GM19035 (cell line): Measurements from ENCODE around the gene GOLGA8A.
A peak's percentile ranks its signal among the peaks of the same experiment; 100 is the strongest.
"Not testable (repeated sequence)": the region's sequence is repeated elsewhere in the genome, so short reads cannot be mapped to it uniquely, and the experiment has no call there.

Source experiments
- ATAC-seq: cut with Tn5 transposase; IDR thresholded peaks from one replicate; pipeline ENCODE4 v1.9.1; 2021; ENCODE audit not compliant: unreplicated experiment

The GOLGA8A gene, protein sequence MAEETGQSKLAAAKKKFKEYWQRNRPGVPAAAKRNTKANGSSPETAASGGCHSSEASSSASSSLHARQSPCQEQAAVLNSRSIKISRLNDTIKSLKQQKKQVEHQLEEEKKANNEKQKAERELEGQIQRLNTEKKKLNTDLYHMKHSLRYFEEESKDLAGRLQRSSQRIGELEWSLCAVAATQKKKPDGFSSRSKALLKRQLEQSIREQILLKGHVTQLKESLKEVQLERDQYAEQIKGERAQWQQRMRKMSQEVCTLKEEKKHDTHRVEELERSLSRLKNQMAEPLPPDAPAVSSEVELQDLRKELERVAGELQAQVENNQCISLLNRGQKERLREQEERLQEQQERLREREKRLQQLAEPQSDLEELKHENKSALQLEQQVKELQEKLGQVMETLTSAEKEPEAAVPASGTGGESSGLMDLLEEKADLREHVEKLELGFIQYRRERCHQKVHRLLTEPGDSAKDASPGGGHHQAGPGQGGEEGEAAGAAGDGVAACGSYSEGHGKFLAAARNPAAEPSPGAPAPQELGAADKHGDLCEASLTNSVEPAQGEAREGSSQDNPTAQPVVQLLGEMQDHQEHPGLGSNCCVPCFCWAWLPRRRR

DNA sequence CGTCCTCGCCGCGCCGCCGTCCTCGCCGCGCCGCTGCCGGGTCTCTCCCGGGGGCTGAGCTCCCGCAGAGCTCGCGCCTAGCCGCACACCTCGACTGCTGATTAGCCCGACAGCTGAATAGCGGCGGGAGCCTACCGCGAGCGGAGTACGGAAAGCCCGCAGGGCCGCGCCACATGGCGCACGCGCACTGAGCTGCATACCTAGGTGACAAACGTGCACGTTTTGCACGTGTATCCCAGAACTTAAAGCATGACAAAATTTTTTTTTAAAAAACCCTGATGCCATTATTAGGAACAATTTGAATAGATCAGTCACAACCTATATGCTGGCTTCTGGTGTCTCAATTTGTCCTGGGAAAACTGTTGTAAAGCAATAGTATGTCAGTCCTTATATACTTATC is at the start of gene GOLGA8A:
TSS of gene GOLGA8A (minus strand) at position 122 of the 400 bp plus-strand sequence. CDS start 48,117 bp downstream, outside the sequence.
- ATAC-seq: peak; percentile 74

DNA sequence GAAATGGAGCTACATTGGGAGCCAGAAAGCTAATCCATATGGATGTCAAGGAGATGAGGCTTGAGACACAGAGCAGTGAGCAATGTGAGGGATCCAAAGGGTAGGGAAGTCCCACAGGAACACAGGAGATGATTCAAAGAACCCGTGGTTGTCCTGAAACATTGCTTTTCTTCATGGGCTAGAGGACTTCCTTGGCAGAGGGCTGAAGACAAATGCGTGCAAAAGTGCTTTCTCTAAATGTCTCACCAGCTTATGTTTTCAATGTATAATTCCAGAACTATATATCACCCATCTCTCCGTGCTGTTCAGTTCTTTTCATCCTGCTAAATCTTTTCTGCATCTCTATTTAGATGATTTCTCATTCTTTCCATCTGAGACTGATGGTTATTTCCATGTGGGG is 46.0 kb upstream of the GOLGA8A start:
- no peak for ATAC-seq

DNA sequence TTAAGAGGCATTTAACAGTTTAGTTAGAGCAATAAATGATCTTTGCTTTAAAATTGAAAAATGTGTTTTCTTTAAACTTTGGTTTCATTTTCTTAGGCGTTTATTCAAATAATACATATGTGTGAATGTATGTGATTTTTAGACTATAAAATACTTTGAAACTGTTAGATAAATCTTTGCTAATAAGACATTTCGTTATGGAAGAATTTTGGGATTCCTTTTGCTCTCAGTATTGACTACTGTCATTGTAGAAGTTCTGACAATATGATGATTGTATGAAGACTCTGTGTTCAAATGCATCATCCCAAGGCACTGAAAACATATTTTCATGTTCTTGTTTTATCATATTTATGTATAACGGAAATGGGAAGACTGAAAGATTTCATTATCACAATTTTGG is 43.8 kb upstream of the GOLGA8A start:
- ATAC-seq: no peak

DNA sequence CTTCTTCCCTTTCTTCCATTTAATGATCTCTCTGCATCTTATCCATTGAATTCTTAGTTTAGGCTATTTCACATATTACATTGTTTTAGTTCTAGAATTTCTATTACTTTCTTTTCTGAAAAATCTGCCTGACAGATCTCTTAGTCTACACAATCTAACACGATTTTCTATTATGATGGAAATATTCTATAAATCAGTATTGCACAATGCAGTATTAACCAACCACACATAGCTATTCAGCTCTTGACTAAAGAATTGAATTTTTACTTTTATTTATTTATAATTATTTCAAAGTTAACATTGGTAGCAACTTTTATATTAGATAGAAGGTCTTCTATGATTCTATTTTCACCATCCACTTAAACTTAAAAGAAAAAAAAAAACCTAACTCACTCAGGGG is 36.2 kb upstream of the GOLGA8A start:
- ATAC-seq: no peak

DNA sequence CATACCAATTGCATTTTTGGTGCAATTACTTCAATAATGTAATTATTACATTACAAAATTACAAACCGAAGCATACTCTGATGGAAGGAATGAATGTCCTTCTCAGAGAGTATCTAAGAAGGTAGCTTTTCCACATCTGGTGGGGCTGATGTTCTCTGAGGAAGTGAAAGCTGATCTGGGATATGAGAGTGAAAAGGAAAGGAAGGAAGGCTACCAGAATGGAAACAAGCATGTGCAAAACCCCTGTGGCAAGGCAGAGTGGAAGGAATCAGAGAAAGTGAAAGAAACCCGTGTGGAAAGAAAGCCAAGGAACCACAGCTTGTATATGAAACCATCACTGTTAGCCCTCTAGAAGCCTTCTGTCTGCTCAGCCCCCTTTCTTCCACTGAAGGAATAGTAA is 35.3 kb upstream of the GOLGA8A start:
- ATAC-seq: no peak

DNA sequence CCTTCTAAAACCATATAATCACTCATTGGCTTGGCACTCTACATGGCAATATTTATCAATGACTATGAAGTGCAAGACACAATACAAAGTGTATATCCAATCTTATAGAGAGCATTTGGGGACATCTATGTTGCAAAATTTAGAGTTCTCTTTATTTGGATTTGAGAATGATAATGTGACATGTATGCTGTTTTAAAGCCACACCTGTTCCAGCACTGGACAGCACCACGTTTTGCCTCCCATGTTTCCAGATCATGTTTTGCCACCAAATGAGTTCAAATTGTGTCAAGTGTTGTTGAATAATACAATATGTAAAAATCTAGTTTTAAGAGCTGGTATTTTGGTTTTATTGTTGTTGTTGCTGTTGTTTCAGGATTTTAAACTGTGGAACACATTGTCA is 33.3 kb upstream of the GOLGA8A start:
- ATAC-seq: no peak

DNA sequence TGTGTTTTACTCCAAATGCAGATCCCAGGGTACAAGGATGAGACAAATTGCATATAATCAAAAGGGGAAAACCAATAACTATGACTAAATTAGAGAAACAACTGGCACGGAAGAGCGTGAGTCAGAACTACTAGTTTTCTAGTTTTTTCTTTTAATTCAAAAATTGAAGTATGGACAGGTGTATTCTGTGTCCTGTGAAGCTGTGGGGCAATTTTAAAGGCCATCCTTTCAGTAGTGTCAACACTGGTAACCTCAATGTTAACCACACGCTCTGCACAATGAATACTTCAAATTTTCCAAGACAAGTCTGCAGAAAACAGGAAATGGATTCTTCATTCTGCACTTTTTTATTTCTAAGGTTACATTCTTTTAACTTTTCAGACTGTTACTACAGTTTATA is 32.5 kb upstream of the GOLGA8A start:
- no peak for ATAC-seq

DNA sequence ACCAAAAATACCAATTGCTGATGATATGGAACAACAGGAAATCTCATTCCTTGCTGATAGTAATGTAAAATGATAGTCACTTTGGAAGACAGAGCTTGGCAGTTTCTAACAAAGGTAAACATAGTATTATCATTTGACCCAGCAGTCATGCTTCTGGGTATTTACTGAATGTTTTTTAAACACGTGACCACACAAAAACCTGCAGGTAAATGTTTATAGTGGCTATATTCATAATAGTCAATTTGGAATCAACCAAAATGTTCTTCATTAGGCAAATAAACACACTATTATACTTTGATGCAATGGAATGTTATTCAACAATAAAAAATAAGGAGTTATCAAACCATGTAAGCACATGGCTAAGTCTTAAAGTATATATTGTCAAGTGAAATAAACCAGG is 24.1 kb upstream of the GOLGA8A start:
- no peak for ATAC-seq

DNA sequence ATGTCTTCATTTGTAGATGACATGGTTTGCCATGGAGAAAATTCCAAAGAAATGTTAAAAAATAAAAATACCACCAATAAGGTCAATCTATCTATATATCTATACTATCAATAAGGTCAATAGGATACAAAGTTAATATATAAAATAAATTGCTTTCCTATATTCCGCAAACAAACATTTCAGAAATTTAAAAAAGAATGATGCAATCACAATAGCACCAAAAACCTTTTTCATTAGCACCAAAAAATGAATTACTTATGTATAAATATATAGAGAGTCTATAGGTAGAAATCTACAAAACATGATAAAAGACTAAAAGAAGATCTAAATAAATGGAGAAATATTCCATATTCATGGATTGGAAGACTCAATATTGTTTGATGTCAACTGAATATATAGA is 22.8 kb upstream of the GOLGA8A start:
- ATAC-seq: no peak

DNA sequence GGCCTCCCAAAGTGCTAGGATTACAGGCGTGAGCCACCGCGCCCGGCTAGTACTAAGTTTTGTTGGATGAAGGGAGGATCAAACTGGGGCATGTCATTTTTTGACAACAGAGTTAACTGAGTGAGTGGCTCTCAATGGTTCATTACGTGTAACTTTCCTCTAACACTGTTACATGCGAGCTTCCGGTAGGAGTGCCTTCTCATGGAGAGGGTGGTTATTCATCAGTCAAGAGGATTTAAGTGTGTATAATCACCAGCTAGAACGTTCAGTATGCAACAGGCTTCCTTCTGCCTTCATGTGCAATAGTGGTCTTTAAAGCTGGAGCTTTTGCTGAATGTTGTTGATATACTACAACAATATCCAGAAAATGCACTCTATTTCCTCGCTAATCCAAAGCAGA is 19.1 kb upstream of the GOLGA8A start:
- ATAC-seq: no peak

DNA sequence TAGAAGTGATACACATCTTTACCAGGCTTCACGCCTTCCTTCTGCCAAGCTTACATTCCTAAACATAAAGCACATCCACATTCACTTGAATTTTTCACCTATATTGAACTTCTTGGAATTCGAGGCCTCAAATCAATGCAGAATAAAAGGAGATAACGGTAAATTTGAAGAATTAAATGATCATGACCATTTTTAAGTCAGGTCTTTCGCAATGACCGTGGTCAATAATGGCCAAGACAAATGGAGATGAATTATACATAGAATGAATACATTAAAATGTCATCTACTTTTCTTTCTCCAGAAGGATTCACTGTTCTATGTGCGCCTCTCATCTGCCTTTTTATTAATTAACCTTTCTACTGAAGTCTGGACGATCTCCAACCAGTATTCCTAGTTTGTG is 5.3 kb upstream of the GOLGA8A start:
- ATAC-seq: no peak

DNA sequence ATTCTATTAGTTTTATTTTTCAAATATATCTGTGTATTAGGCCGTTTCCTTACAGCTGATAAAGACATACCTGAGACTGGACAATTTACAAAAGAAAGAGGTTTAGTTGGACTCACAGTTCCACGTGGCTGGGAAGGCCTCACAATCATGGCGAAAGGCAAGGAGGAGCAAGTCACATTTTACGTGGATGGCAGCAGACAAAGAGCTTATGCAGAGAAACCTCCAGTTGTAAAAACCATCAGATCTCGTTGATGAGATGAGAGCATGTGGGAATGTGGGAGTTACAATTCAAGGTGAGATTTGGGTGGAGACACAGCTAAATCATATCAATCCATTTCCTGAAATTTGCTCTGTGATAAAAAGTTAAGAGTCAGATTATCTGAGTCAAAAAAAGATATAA is 2.3 kb upstream of the GOLGA8A start:
- no peak for ATAC-seq

DNA sequence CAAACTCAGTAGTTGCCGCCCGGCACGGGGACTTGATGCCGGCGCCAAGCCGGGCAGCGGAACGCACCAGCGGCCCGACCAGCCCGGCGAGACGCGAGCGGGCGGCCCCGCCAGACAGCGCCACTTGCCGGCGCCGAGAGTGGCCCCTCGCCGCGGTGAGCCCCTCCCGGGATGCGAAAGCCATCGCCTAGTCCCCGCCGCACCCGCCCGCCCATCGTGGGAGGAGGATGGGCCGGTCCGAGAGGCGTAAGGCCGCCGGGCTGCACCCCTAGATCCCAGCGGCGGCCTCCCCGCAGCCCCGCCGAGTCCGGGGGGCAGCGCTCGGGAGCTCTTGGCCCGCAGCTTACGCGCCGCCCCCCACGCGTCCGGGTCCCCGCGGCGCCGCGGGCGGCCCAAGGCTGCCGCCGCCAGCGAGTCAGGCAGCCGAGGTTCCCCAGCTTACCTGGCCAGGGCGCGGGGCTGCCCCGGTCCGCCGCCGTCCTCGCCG is 609 bp downstream of the GOLGA8A start:
- peak; percentile 59 for ATAC-seq

DNA sequence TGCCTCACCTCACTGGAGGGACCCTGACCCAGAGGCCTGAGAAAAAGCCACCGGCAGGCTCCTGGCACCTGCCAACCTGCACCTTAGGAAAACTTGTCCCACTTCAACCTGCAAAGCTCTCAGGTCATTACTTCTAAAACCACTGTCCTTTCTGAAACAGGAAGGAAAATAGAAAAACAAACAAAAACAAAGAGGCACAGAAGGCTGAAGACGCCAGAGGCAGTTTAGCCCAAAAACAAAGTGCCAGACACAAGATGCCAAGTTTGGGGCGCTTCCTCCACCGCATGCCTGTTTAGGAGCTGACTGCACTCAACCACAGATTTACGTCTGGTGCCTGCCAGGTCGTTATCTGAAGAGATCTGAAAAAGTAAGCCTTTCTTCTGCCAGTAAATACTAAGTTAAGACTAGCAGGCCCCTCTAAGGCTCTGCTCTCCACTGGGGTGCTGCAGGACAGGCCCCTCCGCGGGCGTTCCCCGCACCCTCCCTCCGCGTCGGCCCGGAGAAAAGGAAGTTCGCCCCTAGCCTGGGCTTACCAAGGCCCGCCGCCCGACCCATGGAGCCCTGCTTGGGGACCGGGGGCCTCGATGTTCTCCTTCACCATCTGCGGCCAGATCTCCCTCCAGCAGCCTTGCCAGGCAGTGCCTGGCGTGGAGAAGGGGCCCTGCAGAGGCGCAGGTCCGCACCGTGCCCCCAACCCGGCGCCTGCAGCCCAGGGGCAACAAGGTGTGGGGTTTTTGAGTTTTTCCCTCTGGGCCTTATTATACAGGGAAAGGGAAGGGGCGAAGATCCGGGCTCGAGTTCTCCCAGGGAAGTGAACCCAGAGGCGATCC is 1.3 kb downstream of the GOLGA8A start:
- peak; percentile 41 for ATAC-seq

DNA sequence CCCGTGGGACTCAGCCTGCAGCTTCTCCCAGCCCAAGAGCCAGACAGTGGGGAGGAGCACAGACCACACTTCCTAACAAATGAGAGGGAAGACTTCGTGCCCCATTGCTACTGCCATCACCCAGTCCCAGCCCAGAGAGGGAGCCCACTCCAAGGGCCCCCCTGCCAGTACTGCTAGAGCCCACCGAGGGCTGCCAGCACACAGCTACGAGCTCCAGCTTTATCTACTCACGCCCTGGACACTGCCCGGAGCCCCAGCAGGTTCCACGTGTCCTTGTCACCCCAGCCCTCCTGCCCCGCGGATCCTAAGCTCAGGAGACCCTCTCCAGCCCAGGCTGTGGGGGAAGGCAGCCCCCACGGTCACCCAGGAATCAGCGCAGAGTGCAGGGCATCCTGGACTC is 1.9 kb downstream of the GOLGA8A start:
- no peak for ATAC-seq

DNA sequence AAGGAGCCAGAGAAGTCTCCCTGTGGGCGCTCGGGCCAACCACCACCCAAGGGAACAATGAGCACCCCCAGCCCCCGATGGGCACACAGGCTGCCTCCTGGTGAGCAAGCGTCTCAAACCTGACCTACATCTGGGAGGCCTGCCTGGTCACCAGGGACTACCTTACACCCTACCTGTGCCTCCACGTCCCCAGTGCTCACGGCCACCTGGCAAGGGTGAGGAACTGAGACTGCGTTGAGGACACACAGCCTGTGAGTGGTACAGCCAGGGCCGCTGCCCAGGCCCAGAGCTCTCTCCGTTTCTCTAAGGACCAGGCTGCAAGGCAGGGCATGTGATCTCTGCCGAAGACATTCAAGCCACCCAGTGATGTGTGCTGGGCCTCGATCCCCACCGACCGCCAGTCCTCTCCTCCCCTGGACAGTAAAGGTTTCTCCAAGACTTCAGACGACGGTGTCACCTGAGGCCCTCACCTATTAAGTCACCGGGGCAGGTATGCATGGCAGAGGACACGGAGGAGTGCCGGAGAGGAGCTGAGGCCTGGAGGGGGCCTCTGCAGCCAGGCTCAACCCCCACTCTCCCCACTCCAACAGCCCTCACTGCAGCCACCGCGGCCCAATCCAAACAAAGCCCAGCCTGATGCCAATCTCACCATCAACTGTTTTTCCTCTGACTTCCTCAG is 2.8 kb downstream of the GOLGA8A start:
- no peak for ATAC-seq

DNA sequence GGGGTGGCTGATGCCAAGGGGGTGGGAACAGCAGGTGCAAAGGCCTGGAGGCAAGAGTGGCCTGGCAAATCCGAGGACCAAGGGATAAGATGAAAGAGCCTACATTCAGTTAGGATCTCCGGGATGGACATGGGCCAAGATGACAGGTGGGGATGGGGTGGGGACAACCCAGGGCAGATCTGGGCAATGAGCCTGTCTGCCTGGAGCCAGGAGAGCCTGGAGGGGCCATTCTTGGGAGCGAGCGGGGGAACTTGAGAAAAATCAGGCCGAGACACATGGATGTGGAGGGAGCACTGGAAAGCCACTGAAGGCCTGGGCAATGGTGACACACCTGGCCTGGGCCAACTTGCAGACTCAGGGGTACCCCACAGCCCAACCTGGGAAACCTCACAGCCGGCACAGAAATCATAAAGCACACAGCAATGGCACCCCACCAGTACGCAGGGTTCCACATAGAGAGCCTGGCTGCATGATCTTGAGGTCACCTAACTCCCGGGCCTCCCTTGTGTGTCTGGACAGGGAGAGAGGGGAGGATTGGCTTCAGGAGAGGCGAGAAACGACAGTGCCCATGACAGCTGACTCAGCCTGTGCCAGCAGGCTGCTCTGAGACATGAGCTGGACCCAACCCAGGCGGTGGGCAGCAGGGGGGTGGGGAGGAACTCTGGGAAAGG is 3.5 kb downstream of the GOLGA8A start:
- not testable (repeated sequence) for ATAC-seq

DNA sequence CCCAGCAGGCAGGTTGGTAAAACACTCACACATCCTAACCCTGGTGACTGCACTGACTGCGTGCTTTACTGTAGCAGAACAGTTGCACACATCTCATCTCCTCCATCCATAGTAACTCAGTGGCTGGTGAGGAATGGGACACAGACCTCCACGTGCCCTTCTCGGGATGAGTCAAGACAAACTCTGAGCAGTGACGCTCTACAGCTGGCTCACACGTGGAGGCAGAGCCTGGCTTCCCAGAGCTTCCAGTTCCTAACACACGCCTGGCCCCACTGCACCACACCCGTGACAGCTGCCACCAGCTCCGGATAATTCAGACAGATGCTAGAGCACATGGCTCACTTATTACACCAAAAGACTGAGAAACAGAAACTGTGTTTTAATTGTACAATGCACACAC is 7.0 kb downstream of the GOLGA8A start:
- not testable (repeated sequence) for ATAC-seq

DNA sequence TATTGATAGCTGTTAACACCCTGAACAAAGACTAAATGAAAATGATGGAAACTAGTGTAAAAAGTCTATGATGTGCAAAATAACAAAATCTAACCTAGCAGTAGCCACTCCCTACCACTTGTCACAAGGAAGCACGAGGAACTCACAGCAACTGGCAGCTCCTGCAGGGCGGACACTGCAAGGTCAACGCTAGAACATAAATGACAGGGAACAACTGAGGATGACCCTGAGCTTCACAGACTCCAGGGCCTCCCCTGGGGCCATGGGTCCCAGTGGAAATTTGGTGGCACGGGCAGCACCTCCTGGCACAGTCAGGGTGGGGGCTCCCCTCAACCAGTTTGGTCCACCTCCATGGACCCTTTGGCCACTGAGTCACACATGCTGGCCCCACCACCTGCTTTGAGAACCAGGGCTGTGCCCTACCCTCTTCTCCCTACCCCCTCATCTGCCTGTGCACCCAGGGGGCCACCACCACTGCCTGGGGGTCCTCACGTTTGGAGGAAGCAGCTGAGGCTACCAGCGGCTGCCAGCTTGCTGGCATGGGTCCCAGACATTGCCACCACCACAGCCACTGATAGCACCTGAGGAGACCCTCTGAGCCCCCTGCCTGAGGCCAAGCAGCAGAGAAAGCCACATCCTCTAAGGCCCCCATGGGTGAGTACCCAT is 14.1 kb downstream of the GOLGA8A start:
- not testable (repeated sequence) for ATAC-seq

DNA sequence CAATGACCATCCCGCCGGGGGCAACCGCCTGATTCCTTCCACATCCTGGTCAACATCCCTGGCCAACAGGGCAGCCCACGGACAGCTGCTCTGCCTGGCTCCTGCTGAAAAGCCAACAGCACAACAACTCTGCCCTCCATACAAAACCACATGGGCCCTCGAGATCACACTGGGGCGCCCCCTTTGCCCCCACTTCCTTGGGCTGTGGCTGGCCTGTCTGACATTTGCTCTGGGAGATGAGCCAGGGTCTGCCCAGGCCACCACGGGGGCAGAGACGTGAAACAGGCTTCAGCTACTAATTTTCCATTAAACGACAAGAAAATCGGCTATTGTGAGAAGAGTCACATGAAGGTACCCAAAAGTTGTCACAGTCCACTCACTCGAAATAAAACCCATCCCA is 16.7 kb downstream of the GOLGA8A start:
- ATAC-seq: not testable (repeated sequence)
